ENCODE results near the gene SLC19A2. TPM values are rescaled to one million over a fixed set of nuclear protein-coding genes. Genes with fewer than 3 reads are reported as not detected.

Gene SLC19A2
- total RNA-seq, 2 experiments from 2014 or later: 5.7 to 6.4 TPM

DNA sequence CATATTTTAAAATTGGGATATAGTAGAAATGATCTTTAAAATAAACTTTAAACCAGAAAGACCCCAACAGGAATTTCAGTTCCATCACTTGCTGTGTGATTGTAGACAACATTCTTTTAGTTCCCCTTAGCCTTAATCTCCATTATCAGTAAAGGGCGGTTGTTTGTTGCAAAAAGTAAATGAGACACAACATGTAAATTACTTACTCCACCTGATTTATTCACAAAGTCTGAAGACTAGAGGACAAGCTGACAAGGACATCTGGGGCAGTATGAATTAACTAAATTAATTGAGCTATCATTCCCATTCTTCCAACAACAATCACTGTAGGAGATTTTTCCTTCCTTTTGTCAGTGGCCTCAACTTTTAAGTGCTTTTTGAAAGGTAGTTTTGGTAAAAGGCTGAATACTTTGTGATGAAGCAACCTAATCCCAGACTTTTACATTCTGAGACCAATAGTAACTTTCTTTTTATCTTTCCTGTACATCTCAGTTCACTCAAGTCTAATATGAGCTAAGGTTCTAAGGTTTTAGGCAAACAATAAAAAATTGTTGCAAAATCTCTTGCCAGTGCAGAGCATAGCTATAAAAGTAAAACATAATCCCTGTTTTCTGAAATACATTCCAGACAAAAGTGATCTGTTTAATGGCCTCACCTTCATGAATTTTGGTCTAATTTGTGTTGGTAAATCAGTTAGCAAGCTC is 6.2 kb downstream of the SLC19A2 start:
- Mint-ChIP-seq H3K27ac (no peak overlapping the region), H3K4me1 (ENCODE audit: low read depth) (peaks cover 21% of the 10 kb centered on the region), H3K36me3 (ENCODE audit: low read depth) (peaks cover 15% of the 10 kb centered on the region), H3K9me3 (no peaks in the 10 kb centered on the region), H3K27me3 (no peaks in the 10 kb centered on the region), H3K4me3 (no peak overlapping the region)
- ChIA-PET CTCF (interaction anchor here (0.7 to 0.9 kb wide), 2 partner anchors 18 to 26 kb away, joined by 3 read pairs; no protein-coding TSS in a partner anchor), POLR2A (interaction anchor here (0.7 kb wide), 1 partner anchor 1537 kb away, joined by 3 read pairs; no protein-coding TSS in a partner anchor)
- TF ChIP-seq, protein P1, sequence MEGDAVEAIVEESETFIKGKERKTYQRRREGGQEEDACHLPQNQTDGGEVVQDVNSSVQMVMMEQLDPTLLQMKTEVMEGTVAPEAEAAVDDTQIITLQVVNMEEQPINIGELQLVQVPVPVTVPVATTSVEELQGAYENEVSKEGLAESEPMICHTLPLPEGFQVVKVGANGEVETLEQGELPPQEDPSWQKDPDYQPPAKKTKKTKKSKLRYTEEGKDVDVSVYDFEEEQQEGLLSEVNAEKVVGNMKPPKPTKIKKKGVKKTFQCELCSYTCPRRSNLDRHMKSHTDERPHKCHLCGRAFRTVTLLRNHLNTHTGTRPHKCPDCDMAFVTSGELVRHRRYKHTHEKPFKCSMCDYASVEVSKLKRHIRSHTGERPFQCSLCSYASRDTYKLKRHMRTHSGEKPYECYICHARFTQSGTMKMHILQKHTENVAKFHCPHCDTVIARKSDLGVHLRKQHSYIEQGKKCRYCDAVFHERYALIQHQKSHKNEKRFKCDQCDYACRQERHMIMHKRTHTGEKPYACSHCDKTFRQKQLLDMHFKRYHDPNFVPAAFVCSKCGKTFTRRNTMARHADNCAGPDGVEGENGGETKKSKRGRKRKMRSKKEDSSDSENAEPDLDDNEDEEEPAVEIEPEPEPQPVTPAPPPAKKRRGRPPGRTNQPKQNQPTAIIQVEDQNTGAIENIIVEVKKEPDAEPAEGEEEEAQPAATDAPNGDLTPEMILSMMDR (IDR thresholded peaks at IDR 0.05): no peak
- DNase-seq (no peak), ATAC-seq (no peak)
- intact Hi-C loops (cut with micrococcal nuclease): loop anchor here (10.0 kb wide), 1 partner anchor 215 kb away; no protein-coding TSS in a partner anchor

GRCh38 chr1:169478094-169478672 is 7.6 kb downstream of the SLC19A2 start:
- intact Hi-C loops (cut with micrococcal nuclease): no loop called here

GRCh38 chr1:169475806-169476387 is 9.8 kb downstream of the SLC19A2 start:
- no peak for ATAC-seq
- no peaks in the 10 kb centered on the region for H3K27me3 Mint-ChIP-seq
- H3K36me3 Mint-ChIP-seq (ENCODE audit: low read depth): peaks cover 10% of the 10 kb centered on the region
- DNase-seq: no peak
- H3K27ac Mint-ChIP-seq: no peak overlapping the region
- H3K4me1 Mint-ChIP-seq (ENCODE audit: low read depth): peaks cover 6% of the 10 kb centered on the region
- ChIA-PET POLR2A (no interaction called here), CTCF (interaction anchor here (0.9 kb wide), 1 partner anchor 873 kb away, joined by 3 read pairs; no protein-coding TSS in a partner anchor)
- intact Hi-C loops (cut with micrococcal nuclease): no loop called here
- H3K4me3 Mint-ChIP-seq: no peak overlapping the region
- H3K9me3 Mint-ChIP-seq: no peaks in the 10 kb centered on the region
- TF ChIP-seq, protein P1 (IDR thresholded peaks at IDR 0.05): no peak

More at GRCh38 chr1:169478094-169478672, 7.6 kb downstream of the SLC19A2 start:
- no peaks in the 10 kb centered on the region for H3K9me3 Mint-ChIP-seq
- ChIA-PET POLR2A (no interaction called here), CTCF (no interaction called here)
- ATAC-seq (no peak), DNase-seq (no peak)
- H3K36me3 Mint-ChIP-seq (ENCODE audit: low read depth): peaks cover 10% of the 10 kb centered on the region
- no peaks in the 10 kb centered on the region for H3K27me3 Mint-ChIP-seq
- H3K4me1 Mint-ChIP-seq (ENCODE audit: low read depth): peaks cover 9% of the 10 kb centered on the region
- TF ChIP-seq, protein P1 (IDR thresholded peaks at IDR 0.05): no peak
- H3K4me3 Mint-ChIP-seq: no peak overlapping the region
- H3K27ac Mint-ChIP-seq: no peak overlapping the region

- TF ChIP-seq, protein P1 (IDR thresholded peaks at IDR 0.05): no peak
- ATAC-seq (no peak), DNase-seq (no peak)
- Mint-ChIP-seq H3K27me3 (no peaks in the 10 kb centered on the region), H3K27ac (no peak overlapping the region), H3K4me1 (ENCODE audit: low read depth) (peaks cover 2% of the 10 kb centered on the region), H3K9me3 (no peaks in the 10 kb centered on the region), H3K36me3 (ENCODE audit: low read depth) (peaks cover 10% of the 10 kb centered on the region), H3K4me3 (no peak overlapping the region)
- ChIA-PET CTCF (no interaction called here), POLR2A (no interaction called here)
- intact Hi-C loops (cut with micrococcal nuclease): no loop called here
Measured at GRCh38 chr1:169474302-169474995, 11.3 kb downstream of the SLC19A2 start.
